Panc1 (cell line): ENCODE results near the gene IRF7. TPM values are rescaled to one million over a fixed set of nuclear protein-coding genes. Genes with fewer than 3 reads are reported as not detected.

Experiments
- ATAC-seq: fragments of 200-7000 bp; cut with Tn5 transposase; 2 replicates; pipeline ENCODE4 v1.9.1; 2020; ENCODE audit warnings: mild to moderate bottlenecking, moderate library complexity
- BruUV-seq: library from RNA; stranded (reverse); fragments of 400-500 nt; replicated peaks from 2 replicates; lab custom pipeline; 2021; lab: Mats Ljungman, UMichigan
- CTCF ChIA-PET: fragments of 300-600 bp; sonication (Branson Sonifier 250); formaldehyde crosslinking; loops from one replicate; lab custom pipeline; 2022; ENCODE audit warnings: antibody characterized with exemption; lab: Charles Lee
- POLR2A ChIA-PET: fragments of 300-600 bp; sonication (Branson Sonifier 250); formaldehyde crosslinking; loops from one replicate; lab custom pipeline; 2022; ENCODE audit warnings: antibody characterized with exemption; lab: Charles Lee
- DNase-seq: peaks from one replicate; pipeline ENCODE4 v3.0.0-alpha.2; 2010; ENCODE audit warnings: low read depth, low spot score
- H3K27ac ChIP-seq: 2 replicates; pipeline ENCODE4 v1.5.1; 2011; ENCODE audit warnings: mild to moderate bottlenecking, low read length, inconsistent platforms
- H3K27me3 ChIP-seq: fragments of 200-500 bp; sonication (Bioruptor generic); 2 replicates; pipeline ENCODE4 v1.6.0; 2014; ENCODE audit warnings: low read length, inconsistent platforms; ENCODE audit not compliant: control insufficient read depth, insufficient read depth
- H3K36me3 ChIP-seq: fragments of 200-500 bp; sonication (Bioruptor generic); 2 replicates; pipeline ENCODE4 v1.5.1; 2014; ENCODE audit warnings: inconsistent platforms, mild to moderate bottlenecking, low read length, moderate library complexity; ENCODE audit not compliant: control insufficient read depth, insufficient read depth
- H3K4me1 ChIP-seq: 2 replicates; pipeline ENCODE4 v1.5.1; 2011; ENCODE audit warnings: inconsistent platforms, mild to moderate bottlenecking, low read length, moderate library complexity; ENCODE audit not compliant: control insufficient read depth, insufficient read depth
- H3K4me3 ChIP-seq, 2 experiments: 2 replicates each; pipeline ENCODE4 v1.5.1; 2011 to 2012; ENCODE audit warnings: low read depth in 2 of 2, low read length in 2 of 2, mild to moderate bottlenecking in 2 of 2, inconsistent platforms in 1 of 2, moderate library complexity in 1 of 2
- H3K9me3 ChIP-seq: fragments of 200-500 bp; sonication (Bioruptor generic); 2 replicates; pipeline ENCODE4 v1.5.1; 2014; ENCODE audit warnings: low read depth, mild to moderate bottlenecking, inconsistent platforms, low read length, moderate library complexity; ENCODE audit not compliant: control insufficient read depth, insufficient read depth
- CTCF ChIP-seq: fragments of 450-650 bp; IDR thresholded peaks from 2 replicates; pipeline ENCODE4 v1.5.1; 2017; ENCODE audit warnings: mild to moderate bottlenecking
- POLR2AphosphoS5 ChIP-seq: IDR thresholded peaks from 2 replicates; pipeline ENCODE4 v1.6.1; 2012; ENCODE audit warnings: mild to moderate bottlenecking, low read depth, low read length, moderate library complexity
- REST ChIP-seq, 2 experiments: IDR thresholded peaks; 2 replicates each; pipeline ENCODE4 v1.6.1; 2011 to 2012; ENCODE audit warnings: low read depth in 2 of 2, control low read depth in 1 of 2, low read length in 1 of 2, mild to moderate bottlenecking in 1 of 2, moderate library complexity in 1 of 2; ENCODE audit not compliant: insufficient read depth in 1 of 2
- SIN3A ChIP-seq: IDR thresholded peaks from 2 replicates; pipeline ENCODE4 v1.6.1; 2012; ENCODE audit warnings: low read depth, mild to moderate bottlenecking, low read length, moderate library complexity, borderline replicate concordance; ENCODE audit not compliant: insufficient read depth
- TCF7L2 ChIP-seq: IDR thresholded peaks from 2 replicates; pipeline ENCODE4 v1.6.1; 2011; ENCODE audit warnings: mild to moderate bottlenecking, low read depth, low read length, inconsistent platforms
- in situ Hi-C: cut with HindIII; loops from 2 replicates; pipeline ENCODE4 v1.10.0; 2016; ENCODE audit warnings: low sequenced_read_pairs, low pct_unique_long_range_greater_than_20kb
- intact Hi-C: fragments of 100-400 bp; cut with micrococcal nuclease; formaldehyde crosslinking; loops from one replicate; pipeline ENCODE4 v1.10.0; 2022; ENCODE audit not compliant: unreplicated experiment
- total RNA-seq: library from RNA; stranded (reverse); gene quantifications from one replicate; pipeline ENCODE4 v1.2.1, GENCODE V29; 2021; ENCODE audit not compliant: unreplicated experiment

Gene IRF7
- total RNA-seq, 1 experiment from 2014 or later, result 23.9 TPM

- BruUV-seq, result no TSS peak
- intact Hi-C loops, result no loop called here
- Histone ChIP-seq H3K9me3 (no peaks in the 10 kb centered on the region), H3K27ac (no peak overlapping the region), H3K36me3 (peaks cover 8% of the 10 kb centered on the region; the same call in 1 of the 2 replicates), H3K27me3 (no peaks in the 10 kb centered on the region), H3K4me1 (no peaks in the 10 kb centered on the region), H3K4me3 (no peak overlapping the region)
- ChIA-PET CTCF (no interaction called here), POLR2A (no interaction called here)
- in situ Hi-C loops, result no loop called here
- DNase-seq (no peak), ATAC-seq (no peak)
- TF ChIP-seq REST (IDR thresholded peaks at IDR 0.05; ENCODE audit: insufficient read depth in 1 of 2, low read depth in 2 of 2, low read length in 1 of 2) (no peak), TCF7L2 (no peak), POLR2AphosphoS5 (no peak), SIN3A (no peak), CTCF (no peak)
Measured at GRCh38 chr11:596374-596773, 19.4 kb downstream of the IRF7 start.

- no peak for DNase-seq
- POLR2A ChIA-PET, result no interaction called here
- no peaks in the 10 kb centered on the region for H3K27me3 ChIP-seq
- in situ Hi-C loops (no loop called here), intact Hi-C loops (no loop called here)
- H3K4me3 ChIP-seq, result no peak overlapping the region
- H3K27ac ChIP-seq, result no peak overlapping the region
- BruUV-seq, result TSS peak; percentile 24
- TF ChIP-seq REST (IDR thresholded peaks at IDR 0.05; ENCODE audit: insufficient read depth in 1 of 2, low read depth in 2 of 2, low read length in 1 of 2) (no peak), POLR2AphosphoS5 (no peak), TCF7L2 (no peak), SIN3A (no peak), CTCF (no peak)
- no peaks in the 10 kb centered on the region for H3K4me1 ChIP-seq
- peaks cover 8% of the 10 kb centered on the region; the same call in 1 of the 2 replicates for H3K36me3 ChIP-seq
- CTCF ChIA-PET, result no interaction called here
- no peak for ATAC-seq
- H3K9me3 ChIP-seq, result no peaks in the 10 kb centered on the region
Measured at GRCh38 chr11:595400-595799, 20.4 kb downstream of the IRF7 start.
